Embryonic facial prominence (tissue), 1 donor: Measurements from ENCODE around the gene CRYBG3.
"Not testable (repeated sequence)": the region's sequence is repeated elsewhere in the genome, so short reads cannot be mapped to it uniquely, and the experiment has no call there.

Source experiments
- DNase-seq: peaks from one replicate; pipeline ENCODE4 v3.0.0-alpha.2; 2016; ENCODE audit errors: extremely low spot score

CRYBG3 gene

DNA sequence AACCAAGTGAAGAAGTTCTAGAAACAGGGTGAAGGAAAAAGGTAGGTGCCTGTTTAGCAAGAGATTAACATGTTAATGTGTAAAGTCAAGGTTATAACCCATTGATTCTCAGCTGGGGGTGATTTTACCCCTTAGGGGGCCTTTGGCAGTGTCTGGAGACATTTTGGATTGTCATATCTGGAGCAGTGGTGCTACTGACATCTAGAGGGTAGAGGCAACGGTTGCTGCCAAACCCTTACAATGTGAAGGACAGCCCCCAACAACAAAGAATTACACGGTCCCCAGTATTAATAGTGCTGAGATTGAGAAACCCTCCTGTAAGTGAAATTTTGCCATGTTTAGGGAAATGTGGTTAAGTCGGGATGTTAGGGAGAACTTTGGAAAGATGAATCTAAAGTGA, 74.7 kb downstream of the CRYBG3 start:
- DNase-seq: no peak

DNA sequence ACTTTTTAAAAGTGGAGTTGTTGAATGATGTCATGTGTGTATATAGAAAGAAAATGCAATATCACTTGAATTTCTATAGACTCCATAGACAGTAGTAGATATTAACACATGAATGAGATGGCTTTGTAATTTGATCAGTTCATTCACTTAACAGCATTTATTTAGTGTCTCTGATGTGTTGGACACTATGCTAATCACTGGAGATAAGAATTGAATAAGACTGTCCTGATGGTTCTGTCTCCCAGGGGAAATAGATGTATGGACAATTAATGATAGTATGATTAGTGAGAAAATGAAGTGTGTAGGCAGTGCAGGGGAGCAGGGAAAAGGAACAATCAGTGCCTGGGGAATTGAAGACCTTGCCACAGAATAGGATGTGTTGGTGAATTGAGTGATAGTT, 77.5 kb downstream of the CRYBG3 start:
- no peak for DNase-seq

DNA sequence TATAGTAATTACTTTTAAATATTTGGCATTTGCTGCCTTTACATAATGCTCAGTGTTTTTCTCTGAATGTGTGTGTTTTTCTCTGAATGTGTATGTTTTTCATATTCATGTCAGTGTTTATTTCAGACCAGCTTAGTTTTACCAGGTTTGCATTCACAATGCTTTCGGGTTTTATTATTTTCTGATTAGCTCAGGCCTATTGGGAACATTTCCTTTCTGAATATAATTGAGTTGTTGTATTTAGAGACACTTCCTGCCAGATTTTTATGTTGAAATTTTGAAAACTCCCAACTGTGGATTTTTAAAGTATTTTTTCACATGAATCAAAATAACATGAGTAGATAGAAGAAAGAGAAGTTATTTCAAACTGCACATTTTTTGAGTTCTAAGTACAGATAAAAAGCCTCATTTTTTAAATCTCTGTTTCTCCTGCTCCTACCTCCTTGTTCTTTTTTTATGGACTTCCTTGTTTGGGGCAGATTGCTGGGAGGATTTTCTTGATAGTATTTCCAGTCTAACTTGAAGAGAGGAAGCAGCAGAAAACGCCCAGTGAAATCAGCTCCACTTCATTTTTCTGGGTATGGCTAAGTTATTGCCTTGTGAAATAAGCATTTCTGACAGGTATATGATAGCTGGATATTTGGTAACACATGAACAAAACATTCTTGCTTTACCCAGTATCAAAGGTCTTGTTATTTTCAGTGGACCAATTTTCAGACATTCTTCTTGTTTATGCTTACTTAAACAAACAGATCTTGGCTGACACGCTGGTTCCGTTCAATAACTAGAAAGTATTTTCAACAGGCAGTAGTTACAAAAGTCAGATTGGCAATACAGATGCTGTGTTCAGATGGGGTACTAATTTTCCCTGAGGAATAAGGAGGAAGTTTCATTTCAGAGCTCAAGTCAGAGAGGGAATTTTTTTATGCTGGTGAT, 79.8 kb downstream of the CRYBG3 start:
- DNase-seq: no peak

DNA sequence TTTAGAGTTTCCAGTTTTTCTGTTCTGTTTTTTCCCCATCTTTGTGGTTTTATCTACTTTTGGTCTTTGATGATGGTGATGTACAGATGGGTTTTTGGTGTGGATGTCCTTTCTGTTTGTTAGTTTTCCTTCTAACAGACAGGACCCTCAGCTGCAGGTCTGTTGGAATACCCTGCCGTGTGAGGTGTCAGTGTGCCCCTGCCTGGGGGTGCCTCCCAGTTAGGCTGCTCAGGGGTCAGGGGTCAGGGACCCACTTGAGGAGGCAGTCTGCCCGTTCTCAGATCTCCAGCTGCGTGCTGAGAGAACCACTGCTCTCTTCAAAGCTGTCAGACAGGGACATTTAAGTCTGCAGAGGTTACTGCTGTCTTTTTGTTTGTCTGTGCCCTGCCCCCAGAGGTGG, 88.0 kb downstream of the CRYBG3 start:
- DNase-seq: not testable (repeated sequence)

DNA sequence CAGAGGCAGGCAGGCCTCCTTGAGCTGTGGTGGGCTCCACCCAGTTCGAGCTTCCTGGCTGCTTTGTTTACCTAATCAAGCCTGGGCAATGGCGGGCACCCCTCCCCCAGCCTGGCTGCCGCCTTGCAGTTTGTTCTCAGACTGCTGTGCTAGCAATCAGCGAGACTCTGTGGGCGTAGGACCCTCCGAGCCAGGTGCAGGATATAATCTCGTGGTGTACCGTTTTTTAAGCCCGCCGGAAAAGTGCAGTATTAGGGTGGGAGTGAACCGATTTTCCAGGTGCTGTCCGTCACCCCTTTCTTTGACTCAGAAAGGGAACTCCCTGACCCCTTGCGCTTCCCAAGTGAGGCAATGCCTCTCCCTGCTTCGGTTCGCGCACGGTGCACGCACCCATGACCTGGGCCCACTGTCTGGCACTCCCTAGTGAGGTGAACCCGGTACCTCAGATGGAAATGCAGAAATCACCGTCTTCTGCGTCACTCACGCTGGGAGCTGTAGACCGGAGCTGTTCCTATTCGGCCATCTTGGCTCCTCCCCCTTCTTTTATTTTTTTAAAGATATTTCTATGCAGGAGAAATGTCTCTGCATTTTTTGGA, 88.5 kb downstream of the CRYBG3 start:
- not testable (repeated sequence) for DNase-seq

DNA sequence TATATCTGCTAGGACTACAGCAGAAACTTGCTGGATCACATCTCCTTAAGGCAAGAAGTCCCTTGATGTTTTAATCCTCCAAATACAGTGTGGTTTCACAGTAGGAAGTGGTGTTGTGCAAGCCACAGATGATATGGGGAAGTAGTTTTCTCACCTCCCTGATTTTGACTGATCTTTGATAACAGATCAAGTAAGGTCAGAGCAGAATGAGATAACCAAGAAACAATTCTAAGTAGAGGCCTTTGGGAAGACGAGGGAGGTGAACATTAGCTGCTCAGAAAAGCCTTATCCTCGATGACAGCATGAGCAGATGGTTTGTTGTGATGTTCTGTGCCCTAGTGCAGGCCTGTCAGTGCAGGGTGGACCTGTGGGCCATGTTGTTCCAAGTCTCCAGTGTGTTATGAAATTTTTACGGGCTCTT, 89.1 kb downstream of the CRYBG3 start:
- no peak for DNase-seq

DNA sequence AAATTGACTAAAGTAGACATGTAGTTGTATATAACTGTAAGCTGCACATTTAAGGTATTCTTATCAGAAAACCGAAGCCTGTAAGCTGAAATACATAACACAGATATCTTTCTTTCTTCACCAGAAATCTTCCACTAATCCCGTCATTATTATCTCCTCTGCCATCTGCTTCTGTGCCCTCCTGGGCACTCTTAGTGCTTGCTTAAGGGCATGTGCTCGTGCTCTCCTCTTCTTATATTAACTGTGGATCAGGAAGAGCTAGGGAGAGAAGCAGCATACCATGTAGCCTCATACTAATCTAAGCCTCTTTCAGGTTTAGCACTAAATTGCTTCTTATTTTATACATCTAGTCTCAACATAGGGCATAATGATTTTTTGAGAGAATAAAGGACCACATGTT, 89.6 kb downstream of the CRYBG3 start:
- DNase-seq: no peak

DNA sequence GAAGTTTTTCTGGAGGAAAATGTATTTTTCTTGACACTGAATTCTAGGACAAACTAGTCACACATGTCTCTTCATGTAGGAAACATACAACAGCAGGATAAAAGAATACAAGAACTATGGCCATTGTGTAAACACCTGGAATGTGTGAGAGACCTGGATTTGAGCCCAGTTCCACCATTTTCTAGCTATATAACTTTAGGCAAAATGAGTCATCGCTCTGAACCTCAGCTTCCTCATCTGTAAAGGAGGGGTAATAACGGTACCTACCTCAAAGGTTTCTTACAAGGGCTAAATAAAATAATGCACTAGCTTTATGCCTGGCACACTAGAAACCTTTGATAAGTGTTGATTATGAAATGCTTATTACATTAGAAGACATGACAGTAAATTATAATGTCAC, 92.6 kb downstream of the CRYBG3 start:
- no peak for DNase-seq

DNA sequence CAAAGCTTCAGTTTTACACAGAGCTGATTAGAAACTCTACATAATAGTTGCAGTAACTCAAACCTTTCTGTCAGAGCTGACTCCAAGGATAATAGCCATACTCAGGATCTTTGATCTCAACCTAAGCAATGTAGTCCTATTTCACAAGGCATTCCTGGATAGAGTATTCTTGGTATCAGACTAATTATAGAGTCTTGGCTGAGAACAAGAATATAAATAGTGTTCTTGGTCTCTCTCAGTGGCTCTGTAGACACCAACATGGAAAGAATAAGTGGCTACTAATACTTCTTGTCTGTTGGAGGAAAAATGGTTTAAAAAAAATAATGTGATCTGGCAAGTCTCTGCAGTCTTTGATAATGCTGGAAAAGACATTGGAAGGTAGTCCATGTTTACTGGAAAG, 94.8 kb downstream of the CRYBG3 start:
- DNase-seq: no peak

DNA sequence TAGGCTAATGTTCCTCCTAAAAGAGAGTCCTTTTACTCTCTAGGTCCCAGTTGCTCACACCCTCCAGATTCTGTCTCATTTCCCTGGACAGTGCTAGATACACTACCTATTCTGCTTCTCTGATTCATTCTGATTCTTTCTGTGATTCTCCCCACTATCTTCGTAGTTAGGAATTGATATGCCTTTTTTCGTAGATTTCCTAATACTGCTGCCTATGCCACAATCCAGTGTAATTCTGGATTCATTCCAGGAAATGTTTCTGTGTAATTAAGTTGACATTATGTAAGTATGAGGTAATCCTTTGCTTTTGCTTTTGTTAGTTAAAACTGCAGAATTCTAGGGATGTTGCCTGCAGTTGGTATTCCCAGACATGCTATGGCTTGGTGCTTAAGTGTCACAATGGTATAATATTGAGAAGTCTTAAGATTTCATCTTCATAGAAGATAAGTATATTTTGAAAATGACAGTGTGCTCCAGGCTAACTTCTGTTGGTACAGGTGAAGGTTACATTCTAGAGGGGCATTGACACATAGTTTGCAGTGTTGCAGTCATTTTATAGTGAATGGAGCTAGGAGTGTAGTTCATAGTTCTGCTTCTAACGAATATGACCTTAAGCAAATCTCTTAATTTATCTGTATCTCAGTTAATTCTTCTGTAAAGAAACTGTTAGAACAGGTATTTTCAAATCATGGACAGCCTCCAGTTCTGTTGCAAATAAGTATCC, 96.2 kb downstream of the CRYBG3 start:
- DNase-seq: no peak

DNA sequence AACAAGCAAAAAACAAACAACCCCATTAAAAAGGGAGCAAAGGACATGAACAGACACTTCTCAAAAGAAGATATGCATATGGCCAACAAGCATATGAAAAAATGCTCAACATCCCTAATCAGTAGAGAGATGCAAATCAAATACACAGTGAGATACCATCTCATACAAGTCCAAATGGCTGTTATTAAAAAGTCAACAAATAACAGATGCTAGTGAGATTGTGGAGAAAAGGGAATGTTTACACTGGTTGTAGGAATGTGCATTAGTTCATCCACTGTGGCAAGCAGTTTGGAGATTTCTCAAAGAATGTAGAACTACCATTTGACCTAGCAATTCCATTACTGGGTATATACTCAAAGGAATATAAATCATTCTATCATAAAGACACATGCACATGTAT, 105.9 kb downstream of the CRYBG3 start:
- no peak for DNase-seq

DNA sequence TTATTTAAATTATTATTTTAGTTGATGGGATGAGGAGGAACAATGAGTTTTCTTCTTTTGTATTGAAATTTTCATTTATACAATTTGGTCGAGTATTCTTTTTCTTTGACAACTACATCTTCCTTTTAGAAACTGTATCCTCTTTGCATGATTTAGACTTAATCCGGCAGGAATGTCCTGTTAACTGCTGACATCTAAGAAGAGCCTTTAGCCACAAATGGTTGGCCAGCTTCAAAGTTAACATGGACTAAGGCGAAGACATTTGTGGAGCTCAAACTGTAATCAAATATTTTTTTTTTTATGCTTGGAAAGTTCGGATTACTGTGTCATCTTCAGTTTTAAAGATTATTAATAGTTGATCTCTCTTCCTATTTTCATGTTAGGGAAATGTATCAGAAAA, 107.2 kb downstream of the CRYBG3 start:
- DNase-seq: no peak

DNA sequence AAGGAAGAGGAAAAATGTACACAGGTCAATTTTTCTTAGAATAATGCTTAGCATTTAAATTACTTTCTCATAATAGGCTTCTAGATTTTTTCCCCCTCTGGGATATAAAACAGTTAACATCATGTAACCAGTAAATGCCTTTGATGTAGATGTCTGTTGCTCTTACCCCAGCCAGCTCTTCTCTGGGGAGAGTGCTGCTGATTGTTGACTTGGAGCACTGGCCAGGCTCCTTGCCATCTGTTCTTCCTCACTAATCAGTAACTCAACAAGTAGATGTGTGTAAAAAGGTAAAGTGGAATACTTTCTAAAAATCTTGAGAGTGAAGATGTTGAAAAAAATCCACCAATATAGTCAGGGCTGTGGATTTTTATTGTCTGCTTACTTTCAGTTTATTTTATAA, 108.2 kb downstream of the CRYBG3 start:
- no peak for DNase-seq

DNA sequence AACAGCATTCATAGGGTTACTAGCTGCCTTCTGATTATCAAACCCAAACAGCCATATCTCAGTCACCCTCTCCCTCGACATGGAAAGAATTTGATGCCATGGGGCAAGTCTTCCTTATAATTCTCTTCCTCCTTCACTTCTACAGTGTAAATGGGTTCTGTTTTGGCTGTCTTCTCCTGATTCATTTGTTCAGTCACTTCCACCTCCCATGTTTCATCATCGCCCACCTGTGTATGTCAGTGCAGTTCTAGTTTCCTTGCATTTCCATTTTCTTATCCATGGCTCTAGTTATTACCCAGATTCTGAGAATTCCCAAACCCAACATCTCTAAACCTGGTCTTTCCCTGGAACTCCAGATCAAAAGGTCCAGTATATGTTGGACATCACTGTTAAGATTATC, 109.4 kb downstream of the CRYBG3 start:
- DNase-seq: no peak

DNA sequence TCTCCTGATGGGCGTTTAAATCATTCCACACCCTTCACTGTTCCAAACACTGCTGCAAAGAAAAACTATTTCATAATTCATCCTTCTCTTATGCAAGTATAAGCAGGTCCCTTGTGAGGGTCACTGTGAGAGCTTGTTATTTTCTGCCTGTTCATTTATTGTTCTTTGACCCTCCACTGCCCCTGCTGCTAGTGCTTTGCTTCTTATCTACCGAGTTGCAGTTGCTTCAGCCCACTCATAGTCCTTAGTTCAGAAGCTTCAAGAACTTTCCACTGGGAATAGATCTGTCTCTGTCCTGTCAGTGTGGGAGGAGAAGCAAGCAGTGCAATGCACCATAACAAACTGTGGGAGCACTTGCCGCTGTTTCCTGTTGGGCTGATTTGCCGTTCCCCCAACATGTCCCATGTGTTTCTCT, 110.6 kb downstream of the CRYBG3 start:
- DNase-seq: no peak

DNA sequence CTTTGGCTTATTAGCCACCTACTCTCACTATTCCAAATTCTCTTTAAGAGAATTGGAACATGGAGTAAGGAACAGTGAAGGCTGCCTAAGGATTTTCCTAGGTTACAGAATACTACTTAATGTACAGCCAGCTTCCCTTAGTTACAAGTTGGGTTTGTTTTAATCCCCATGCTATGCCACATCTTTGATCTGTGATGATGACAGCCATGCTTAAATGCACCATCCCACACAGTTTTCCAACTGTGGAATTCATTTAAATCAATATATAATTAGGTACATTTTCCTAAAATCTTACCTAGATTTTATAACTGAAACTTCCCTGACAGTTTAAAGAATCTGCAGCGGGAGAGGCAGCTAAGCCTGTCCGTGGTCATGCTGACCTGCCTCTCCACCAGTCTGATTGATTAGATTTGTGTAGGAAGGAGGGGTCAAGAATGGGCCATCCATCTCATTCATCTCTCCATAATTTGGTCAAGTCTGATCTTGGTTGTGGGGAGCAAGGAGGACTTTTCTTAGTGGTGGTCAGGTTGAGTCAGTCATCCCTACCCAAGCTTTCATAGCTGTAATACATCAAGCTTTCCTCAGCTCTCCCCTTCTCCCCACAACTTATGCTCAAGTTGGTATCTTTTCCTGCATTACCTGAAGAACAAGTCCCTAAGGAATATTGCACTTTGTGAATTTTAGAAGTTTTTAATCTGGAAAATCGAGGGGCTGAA, 113.3 kb downstream of the CRYBG3 start:
- DNase-seq: no peak

DNA sequence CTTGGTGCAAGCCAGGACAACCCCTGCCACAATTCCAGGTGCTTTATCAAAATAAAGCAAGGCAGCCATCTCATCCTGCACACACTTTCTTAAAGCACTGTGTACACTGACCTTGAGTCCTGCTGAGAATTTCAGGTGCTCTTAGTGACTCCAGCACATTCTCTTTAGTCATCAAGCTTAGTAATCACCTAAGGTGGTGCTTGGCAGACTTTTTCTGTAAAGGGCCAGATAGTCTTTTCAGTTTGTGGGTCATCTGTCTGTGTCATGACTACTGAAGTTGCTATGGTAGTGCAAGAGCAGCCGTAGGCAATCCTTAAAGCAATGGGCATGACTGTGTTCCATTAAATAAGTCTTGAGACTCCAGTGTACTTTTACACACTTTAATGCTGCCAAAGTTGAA, 114.0 kb downstream of the CRYBG3 start:
- no peak for DNase-seq

DNA sequence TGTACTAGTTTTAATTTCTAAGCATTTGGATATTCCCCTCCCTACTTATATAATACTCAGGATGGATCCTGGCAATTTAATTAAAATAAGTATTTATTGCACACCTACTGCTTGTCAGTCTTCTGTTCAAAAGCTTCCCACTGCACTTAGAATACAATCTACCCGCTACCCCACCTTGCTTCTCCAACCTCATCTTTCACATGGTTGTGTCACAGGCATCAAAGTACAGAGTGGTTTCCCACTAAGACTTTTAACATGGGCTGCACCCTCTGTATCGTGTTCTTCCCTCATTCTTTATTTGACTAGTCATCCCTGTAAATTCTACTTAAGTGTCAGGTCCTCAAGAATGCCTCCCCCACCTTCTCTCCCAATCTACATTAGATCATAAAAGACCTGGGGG, 115.4 kb downstream of the CRYBG3 start:
- no peak for DNase-seq

DNA sequence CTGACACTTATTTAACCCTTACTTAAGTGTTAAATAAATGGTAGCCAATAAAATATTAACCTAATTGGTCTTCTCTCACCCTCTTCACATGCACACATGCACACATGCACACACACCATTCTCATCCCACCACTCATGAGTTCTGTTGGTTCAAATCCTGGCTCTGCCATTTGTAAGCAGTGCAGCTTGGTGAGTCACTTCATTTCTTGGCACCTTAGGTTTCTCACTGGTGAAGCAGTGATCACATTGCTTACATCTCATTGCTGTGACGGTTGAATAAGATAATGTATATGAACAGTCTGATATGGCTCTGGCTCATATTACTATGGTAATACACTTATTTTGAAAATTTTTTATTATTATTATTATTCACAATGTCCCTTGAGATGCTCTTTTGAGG, 116.6 kb downstream of the CRYBG3 start:
- DNase-seq: no peak

DNA sequence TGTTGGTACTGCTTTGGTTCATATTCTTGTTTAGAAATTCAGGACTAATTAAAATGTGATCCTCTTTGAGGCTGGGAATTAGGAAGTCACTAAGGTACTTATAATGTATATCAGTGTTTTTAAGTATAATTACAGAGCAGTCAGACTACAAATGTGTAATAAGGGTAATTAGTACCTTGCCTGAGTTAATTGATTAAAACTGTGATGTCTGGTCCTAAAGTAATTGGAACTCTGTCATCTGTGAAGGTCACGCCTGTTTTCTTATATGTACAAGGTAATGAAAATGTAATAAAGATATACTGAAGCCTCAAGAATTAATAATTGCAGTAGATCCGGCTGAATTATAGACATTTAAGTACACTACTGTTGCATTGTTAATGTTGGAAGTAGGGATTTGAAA, 117.6 kb downstream of the CRYBG3 start:
- no peak for DNase-seq

DNA sequence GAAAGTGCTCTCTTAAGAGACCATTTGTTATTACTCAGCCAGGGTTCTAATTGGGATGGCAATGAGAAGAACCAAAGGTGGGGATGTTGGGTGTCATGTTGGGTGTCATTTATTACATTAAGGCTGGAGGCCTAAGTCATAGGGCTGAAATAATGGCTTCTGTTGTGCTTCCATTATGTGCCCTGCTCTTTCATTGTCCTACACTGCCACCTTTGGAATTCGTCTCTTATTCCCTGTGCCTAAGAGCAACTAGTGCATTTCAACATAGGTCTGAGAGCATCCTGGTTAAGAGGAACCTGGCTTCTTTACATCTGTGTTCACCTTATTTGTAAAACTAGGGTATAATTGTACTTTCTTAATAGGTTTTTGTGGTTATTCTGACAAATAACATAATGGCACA, 118.2 kb downstream of the CRYBG3 start:
- DNase-seq: no peak
